Activated naive CD8-positive, alpha-beta T cell treated with anti-CD3 and anti-CD28 coated beads, Interleukin-2, amount 50 U/mL, for 24 hours (primary cell): ENCODE results near the gene CLRN1.

Source experiments
- ATAC-seq: fragments of 150-1000 bp; cut with Tn5 transposase; one replicate; pipeline ENCODE4 v1.10.0; 2021
- DNase-seq: peaks from one replicate; pipeline ENCODE4 v3.0.0; 2021
- H3K27ac Mint-ChIP-seq: one replicate; pipeline ENCODE4 v1.8.0; 2021; ENCODE audit warnings: mild to moderate bottlenecking, mixed read lengths
- H3K27me3 Mint-ChIP-seq: one replicate; pipeline ENCODE4 v1.8.0; 2021; ENCODE audit warnings: mixed read lengths
- H3K36me3 Mint-ChIP-seq: one replicate; pipeline ENCODE4 v1.8.0; 2021; ENCODE audit warnings: low read depth, mixed read lengths
- H3K4me1 Mint-ChIP-seq: one replicate; pipeline ENCODE4 v1.8.0; 2021; ENCODE audit warnings: mixed read lengths
- H3K4me3 Mint-ChIP-seq: one replicate; pipeline ENCODE4 v1.8.0; 2021; ENCODE audit warnings: mild to moderate bottlenecking, moderate library complexity, mixed read lengths
- H3K9me3 Mint-ChIP-seq: one replicate; pipeline ENCODE4 v1.8.0; 2021; ENCODE audit warnings: mixed read lengths

Gene CLRN1

GRCh38 chr3:150921209-150921608 is 51.3 kb downstream of the CLRN1 start:
- DNase-seq (no peak), ATAC-seq (no peak)
- no peak overlapping the region for H3K4me3 Mint-ChIP-seq
- no peaks in the 10 kb centered on the region for H3K9me3 Mint-ChIP-seq
- peaks cover 2% of the 10 kb centered on the region for H3K4me1 Mint-ChIP-seq
- H3K36me3 Mint-ChIP-seq, result no peaks in the 10 kb centered on the region
- H3K27me3 Mint-ChIP-seq, result peaks cover 6% of the 10 kb centered on the region
- no peak overlapping the region for H3K27ac Mint-ChIP-seq

- ATAC-seq (no peak), DNase-seq (no peak)
- Mint-ChIP-seq H3K27ac (no peak overlapping the region), H3K36me3 (no peaks in the 10 kb centered on the region), H3K9me3 (no peaks in the 10 kb centered on the region), H3K4me1 (no peaks in the 10 kb centered on the region), H3K27me3 (peaks cover 2% of the 10 kb centered on the region), H3K4me3 (no peak overlapping the region)
Observed at GRCh38 chr3:150920236-150920635, 52.3 kb downstream of the CLRN1 start.

GRCh38 chr3:150917951-150918350 is 54.6 kb downstream of the CLRN1 start:
- Mint-ChIP-seq H3K27ac (no peak overlapping the region), H3K4me3 (no peak overlapping the region), H3K36me3 (no peaks in the 10 kb centered on the region), H3K9me3 (no peaks in the 10 kb centered on the region), H3K27me3 (peaks cover 2% of the 10 kb centered on the region), H3K4me1 (no peaks in the 10 kb centered on the region)
- ATAC-seq, result no peak
- DNase-seq, result no peak

GRCh38 chr3:150913133-150913922 is 59.2 kb downstream of the CLRN1 start:
- DNase-seq (no peak), ATAC-seq (no peak)
- no peak overlapping the region for H3K27ac Mint-ChIP-seq
- H3K9me3 Mint-ChIP-seq, result no peaks in the 10 kb centered on the region
- H3K36me3 Mint-ChIP-seq, result no peaks in the 10 kb centered on the region
- peaks cover 5% of the 10 kb centered on the region for H3K27me3 Mint-ChIP-seq
- no peak overlapping the region for H3K4me3 Mint-ChIP-seq
- no peaks in the 10 kb centered on the region for H3K4me1 Mint-ChIP-seq

GRCh38 chr3:150912501-150912900 is 60.0 kb downstream of the CLRN1 start:
- no peaks in the 10 kb centered on the region for H3K4me1 Mint-ChIP-seq
- no peaks in the 10 kb centered on the region for H3K9me3 Mint-ChIP-seq
- H3K4me3 Mint-ChIP-seq, result no peak overlapping the region
- no peak overlapping the region for H3K27ac Mint-ChIP-seq
- no peak for DNase-seq
- ATAC-seq, result no peak
- H3K36me3 Mint-ChIP-seq, result no peaks in the 10 kb centered on the region
- peaks cover 5% of the 10 kb centered on the region for H3K27me3 Mint-ChIP-seq

GRCh38 chr3:150911771-150912170 is 60.8 kb downstream of the CLRN1 start:
- ATAC-seq, result no peak
- Mint-ChIP-seq H3K27ac (no peak overlapping the region), H3K36me3 (no peaks in the 10 kb centered on the region), H3K9me3 (no peaks in the 10 kb centered on the region), H3K27me3 (peaks cover 5% of the 10 kb centered on the region), H3K4me1 (no peaks in the 10 kb centered on the region), H3K4me3 (no peak overlapping the region)
- no peak for DNase-seq

- DNase-seq (no peak), ATAC-seq (no peak)
- Mint-ChIP-seq H3K36me3 (no peaks in the 10 kb centered on the region), H3K9me3 (no peaks in the 10 kb centered on the region), H3K4me1 (no peaks in the 10 kb centered on the region), H3K4me3 (no peak overlapping the region), H3K27ac (no peak overlapping the region), H3K27me3 (peaks cover 14% of the 10 kb centered on the region)
Observed at GRCh38 chr3:150906461-150906860, 66.1 kb downstream of the CLRN1 start.

GRCh38 chr3:150905746-150906145 is 66.8 kb downstream of the CLRN1 start:
- DNase-seq (no peak), ATAC-seq (no peak)
- Mint-ChIP-seq H3K36me3 (no peaks in the 10 kb centered on the region), H3K4me1 (no peaks in the 10 kb centered on the region), H3K9me3 (no peaks in the 10 kb centered on the region), H3K27me3 (peaks cover 14% of the 10 kb centered on the region), H3K4me3 (no peak overlapping the region), H3K27ac (no peak overlapping the region)

GRCh38 chr3:150905339-150905738 is 67.2 kb downstream of the CLRN1 start, which contains the start of gene MINDY4B:
MINDY4B (minus strand) TSS chr3:150905439; CDS start chr3:150905439, 0 bp downstream.
- peaks cover 14% of the 10 kb centered on the region for H3K27me3 Mint-ChIP-seq
- H3K4me1 Mint-ChIP-seq, result no peaks in the 10 kb centered on the region
- no peaks in the 10 kb centered on the region for H3K36me3 Mint-ChIP-seq
- H3K9me3 Mint-ChIP-seq, result no peaks in the 10 kb centered on the region
- H3K4me3 Mint-ChIP-seq, result no peak within 1 kb of the TSS
- DNase-seq, result no peak
- ATAC-seq, result no peak
- H3K27ac Mint-ChIP-seq, result no peak within 1 kb of the TSS

- Mint-ChIP-seq H3K36me3 (no peaks in the 10 kb centered on the region), H3K9me3 (no peaks in the 10 kb centered on the region), H3K4me3 (no peak overlapping the region), H3K4me1 (no peaks in the 10 kb centered on the region), H3K27ac (no peak overlapping the region), H3K27me3 (peaks cover 15% of the 10 kb centered on the region)
- DNase-seq (no peak), ATAC-seq (no peak)
Observed at GRCh38 chr3:150902988-150903387, 69.5 kb downstream of the CLRN1 start.

GRCh38 chr3:150901793-150902192 is 70.7 kb downstream of the CLRN1 start:
- DNase-seq (no peak), ATAC-seq (no peak)
- no peak overlapping the region for H3K27ac Mint-ChIP-seq
- H3K9me3 Mint-ChIP-seq, result no peaks in the 10 kb centered on the region
- no peak overlapping the region for H3K4me3 Mint-ChIP-seq
- no peaks in the 10 kb centered on the region for H3K4me1 Mint-ChIP-seq
- H3K36me3 Mint-ChIP-seq, result no peaks in the 10 kb centered on the region
- H3K27me3 Mint-ChIP-seq, result peaks cover 15% of the 10 kb centered on the region

- no peak overlapping the region for H3K4me3 Mint-ChIP-seq
- no peaks in the 10 kb centered on the region for H3K4me1 Mint-ChIP-seq
- H3K27ac Mint-ChIP-seq, result no peak overlapping the region
- DNase-seq (no peak), ATAC-seq (no peak)
- H3K9me3 Mint-ChIP-seq, result no peaks in the 10 kb centered on the region
- no peaks in the 10 kb centered on the region for H3K36me3 Mint-ChIP-seq
- H3K27me3 Mint-ChIP-seq, result peaks cover 9% of the 10 kb centered on the region
Observed at GRCh38 chr3:150899141-150899540, 73.4 kb downstream of the CLRN1 start.

GRCh38 chr3:150898046-150898754 is 74.3 kb downstream of the CLRN1 start:
- H3K4me1 Mint-ChIP-seq, result no peaks in the 10 kb centered on the region
- DNase-seq, result no peak
- ATAC-seq, result no peak
- peaks cover 6% of the 10 kb centered on the region for H3K27me3 Mint-ChIP-seq
- H3K4me3 Mint-ChIP-seq, result no peak overlapping the region
- H3K9me3 Mint-ChIP-seq, result no peaks in the 10 kb centered on the region
- no peaks in the 10 kb centered on the region for H3K36me3 Mint-ChIP-seq
- H3K27ac Mint-ChIP-seq, result no peak overlapping the region

GRCh38 chr3:150897592-150897991 is 74.9 kb downstream of the CLRN1 start:
- H3K9me3 Mint-ChIP-seq, result no peaks in the 10 kb centered on the region
- no peaks in the 10 kb centered on the region for H3K36me3 Mint-ChIP-seq
- no peaks in the 10 kb centered on the region for H3K4me1 Mint-ChIP-seq
- DNase-seq, result no peak
- H3K27me3 Mint-ChIP-seq, result peaks cover 4% of the 10 kb centered on the region
- H3K4me3 Mint-ChIP-seq, result no peak overlapping the region
- no peak overlapping the region for H3K27ac Mint-ChIP-seq
- ATAC-seq, result no peak

GRCh38 chr3:150890831-150891230 is 81.7 kb downstream of the CLRN1 start:
- Mint-ChIP-seq H3K27ac (no peak overlapping the region), H3K4me1 (no peaks in the 10 kb centered on the region), H3K9me3 (no peaks in the 10 kb centered on the region), H3K36me3 (no peaks in the 10 kb centered on the region), H3K4me3 (no peak overlapping the region), H3K27me3 (peaks cover 4% of the 10 kb centered on the region)
- DNase-seq, result no peak
- ATAC-seq, result no peak
